Measurements from ENCODE around the gene MAP3K20.
"Not testable (repeated sequence)": the region's sequence is repeated elsewhere in the genome, so short reads cannot be mapped to it uniquely, and the experiment has no call there.

The MAP3K20 gene

GRCh38 chr2:173075781-173076580 lies at the start of gene MAP3K20:
TSS of gene MAP3K20 (plus strand) at chr2:173075846. CDS start at chr2:173091032, 15,186 bp downstream.
- peak; percentile 85 for DNase-seq

GRCh38 chr2:173026479-173026878 lies 49.2 kb upstream of the MAP3K20 start:
- no peak for DNase-seq

- DNase-seq = peak; percentile 92
These were observed 48.2 kb upstream of the MAP3K20 start for GRCh38 chr2:173027181-173028128.

GRCh38 chr2:173028141-173028540 lies 47.5 kb upstream of the MAP3K20 start:
- no peak for DNase-seq

GRCh38 chr2:173028671-173029070 lies 47.0 kb upstream of the MAP3K20 start:
- no peak for DNase-seq

GRCh38 chr2:173030561-173031490 lies 44.8 kb upstream of the MAP3K20 start:
- no peak for DNase-seq

- DNase-seq = no peak
These were observed 43.6 kb upstream of the MAP3K20 start for GRCh38 chr2:173032032-173032431.

- DNase-seq = no peak
These were observed 42.6 kb upstream of the MAP3K20 start for GRCh38 chr2:173033084-173033483.

- DNase-seq = no peak
These were observed 41.5 kb upstream of the MAP3K20 start for GRCh38 chr2:173034143-173034542.

GRCh38 chr2:173037245-173038120 lies 38.2 kb upstream of the MAP3K20 start:
- DNase-seq = no peak

GRCh38 chr2:173038257-173038656 lies 37.4 kb upstream of the MAP3K20 start:
- not testable (repeated sequence) for DNase-seq

- DNase-seq = no peak
These were observed 34.9 kb upstream of the MAP3K20 start for GRCh38 chr2:173040729-173041128.

- DNase-seq = no peak
These were observed 32.2 kb upstream of the MAP3K20 start for GRCh38 chr2:173043476-173043875.

- no peak for DNase-seq
These were observed 31.6 kb upstream of the MAP3K20 start for GRCh38 chr2:173043897-173044519.

GRCh38 chr2:173044686-173045085 lies 31.0 kb upstream of the MAP3K20 start:
- DNase-seq = no peak

- DNase-seq = no peak
These were observed 30.5 kb upstream of the MAP3K20 start for GRCh38 chr2:173045181-173045580.

GRCh38 chr2:173048522-173048896 lies 27.1 kb upstream of the MAP3K20 start:
- no peak for DNase-seq

- peak; percentile 71 for DNase-seq
These were observed 26.6 kb upstream of the MAP3K20 start for GRCh38 chr2:173048897-173049661.

GRCh38 chr2:173049831-173050230 lies 25.8 kb upstream of the MAP3K20 start:
- no peak for DNase-seq

- no peak for DNase-seq
These were observed 25.0 kb upstream of the MAP3K20 start for GRCh38 chr2:173050684-173051083.
